ENCODE results near the gene ANLN.

DNA sequence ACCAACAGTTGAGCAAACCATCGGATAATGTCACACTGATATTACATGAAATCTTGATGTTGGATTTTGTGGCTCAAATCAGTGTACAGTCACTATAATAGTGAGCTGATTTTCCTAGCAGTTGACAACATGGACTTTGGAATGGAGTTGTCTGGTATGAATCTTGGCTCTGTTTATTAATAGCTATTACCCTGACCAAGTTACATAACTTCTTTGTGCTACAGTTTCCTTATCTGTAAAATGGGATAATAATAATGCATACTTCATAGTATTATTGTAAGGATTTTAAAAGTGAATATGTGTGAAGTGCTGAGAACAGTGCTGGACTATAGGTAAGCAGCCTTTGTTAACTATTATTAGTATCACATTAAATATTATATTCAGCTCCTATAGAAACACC lies 26.1 kb upstream of the ANLN start:
- TF ChIP-seq, protein P1, sequence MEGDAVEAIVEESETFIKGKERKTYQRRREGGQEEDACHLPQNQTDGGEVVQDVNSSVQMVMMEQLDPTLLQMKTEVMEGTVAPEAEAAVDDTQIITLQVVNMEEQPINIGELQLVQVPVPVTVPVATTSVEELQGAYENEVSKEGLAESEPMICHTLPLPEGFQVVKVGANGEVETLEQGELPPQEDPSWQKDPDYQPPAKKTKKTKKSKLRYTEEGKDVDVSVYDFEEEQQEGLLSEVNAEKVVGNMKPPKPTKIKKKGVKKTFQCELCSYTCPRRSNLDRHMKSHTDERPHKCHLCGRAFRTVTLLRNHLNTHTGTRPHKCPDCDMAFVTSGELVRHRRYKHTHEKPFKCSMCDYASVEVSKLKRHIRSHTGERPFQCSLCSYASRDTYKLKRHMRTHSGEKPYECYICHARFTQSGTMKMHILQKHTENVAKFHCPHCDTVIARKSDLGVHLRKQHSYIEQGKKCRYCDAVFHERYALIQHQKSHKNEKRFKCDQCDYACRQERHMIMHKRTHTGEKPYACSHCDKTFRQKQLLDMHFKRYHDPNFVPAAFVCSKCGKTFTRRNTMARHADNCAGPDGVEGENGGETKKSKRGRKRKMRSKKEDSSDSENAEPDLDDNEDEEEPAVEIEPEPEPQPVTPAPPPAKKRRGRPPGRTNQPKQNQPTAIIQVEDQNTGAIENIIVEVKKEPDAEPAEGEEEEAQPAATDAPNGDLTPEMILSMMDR (IDR thresholded peaks at IDR 0.05; ENCODE audit: low read depth, low read length) = no peak
- no peak for TF ChIP-seq POLR2A (IDR thresholded peaks at IDR 0.05; ENCODE audit: extremely low read depth, insufficient read length)

Measured in NB4 (cell line).